ENCODE data around the gene MAN1C1.
"Not testable (repeated sequence)": the region's sequence is repeated elsewhere in the genome, so short reads cannot be mapped to it uniquely, and the experiment has no call there.

The MAN1C1 gene

GRCh38 chr1:25657883-25658760 is 41.5 kb downstream of the MAN1C1 start:
- DNase-seq, result peak; percentile 49

- peak; percentile 46 for DNase-seq
Measured at GRCh38 chr1:25658791-25659431, 42.3 kb downstream of the MAN1C1 start.

- peak; percentile 44 for DNase-seq
Measured at GRCh38 chr1:25661043-25661815, 44.6 kb downstream of the MAN1C1 start.

- DNase-seq, result peak; percentile 13
Measured at GRCh38 chr1:25662061-25662460, 45.5 kb downstream of the MAN1C1 start.

GRCh38 chr1:25662959-25663358 is 46.4 kb downstream of the MAN1C1 start:
- not testable (repeated sequence) for DNase-seq

- DNase-seq, result no peak
Measured at GRCh38 chr1:25664357-25665199, 48.0 kb downstream of the MAN1C1 start.

GRCh38 chr1:25666460-25666859 is 49.9 kb downstream of the MAN1C1 start:
- DNase-seq, result no peak

- DNase-seq, result no peak
Measured at GRCh38 chr1:25668931-25669573, 52.5 kb downstream of the MAN1C1 start.

GRCh38 chr1:25669781-25670567 is 53.4 kb downstream of the MAN1C1 start:
- DNase-seq, result no peak

- DNase-seq, result no peak
Measured at GRCh38 chr1:25671929-25672328, 55.3 kb downstream of the MAN1C1 start.

- DNase-seq, result no peak
Measured at GRCh38 chr1:25672763-25673409, 56.3 kb downstream of the MAN1C1 start.

GRCh38 chr1:25673456-25673855 is 56.9 kb downstream of the MAN1C1 start:
- no peak for DNase-seq

GRCh38 chr1:25673962-25674806 is 57.6 kb downstream of the MAN1C1 start:
- no peak for DNase-seq

GRCh38 chr1:25674807-25675084 is 58.2 kb downstream of the MAN1C1 start:
- DNase-seq, result no peak

GRCh38 chr1:25675729-25676476 is 59.3 kb downstream of the MAN1C1 start:
- peak; percentile 85 for DNase-seq

GRCh38 chr1:25676488-25676887 is 59.9 kb downstream of the MAN1C1 start:
- no peak for DNase-seq

- no peak for DNase-seq
Measured at GRCh38 chr1:25677193-25677773, 60.7 kb downstream of the MAN1C1 start.

- DNase-seq, result no peak
Measured at GRCh38 chr1:25679171-25679570, 62.6 kb downstream of the MAN1C1 start.

- no peak for DNase-seq
Measured at GRCh38 chr1:25680701-25681100, 64.1 kb downstream of the MAN1C1 start.

Measured in activated CD8-positive, alpha-beta memory T cell treated with anti-CD3 and anti-CD28 coated beads, Interleukin-2, amount 50 U/mL, for 48 hours (primary cell).